WTC11 (cell line): ENCODE measurements around the gene TMEM266. TPM values are rescaled to one million over a fixed set of nuclear protein-coding genes. Genes with fewer than 3 reads are reported as not detected.

Experiments used
- ATAC-seq: fragments of 200-7000 bp; cut with Tn5 transposase; 2 replicates; pipeline ENCODE4 v1.10.0; 2021; ENCODE audit warnings: mild to moderate bottlenecking, moderate library complexity
- CTCF ChIA-PET: fragments of 300-600 bp; sonication (Branson Sonifier 250); formaldehyde crosslinking; loops from one replicate; lab custom pipeline; 2021; ENCODE audit warnings: antibody characterized with exemption; lab: Charles Lee
- POLR2A ChIA-PET: fragments of 350-600 bp; sonication (Branson Sonifier 250); formaldehyde crosslinking; loops from one replicate; lab custom pipeline; 2021; ENCODE audit warnings: antibody characterized with exemption; lab: Charles Lee
- DNase-seq: peaks from one replicate; pipeline ENCODE4 v3.0.0; 2021; ENCODE audit warnings: low spot score
- H3K27ac Mint-ChIP-seq: 2 replicates; pipeline ENCODE4 v1.8.0; 2021; ENCODE audit warnings: mixed read lengths
- H3K27me3 Mint-ChIP-seq: 2 replicates; pipeline ENCODE4 v1.8.0; 2021; ENCODE audit warnings: low read depth, mild to moderate bottlenecking, moderate library complexity, mixed read lengths
- H3K36me3 Mint-ChIP-seq: 2 replicates; pipeline ENCODE4 v1.8.0; 2021; ENCODE audit warnings: mixed read lengths
- H3K4me1 Mint-ChIP-seq: 2 replicates; pipeline ENCODE4 v1.8.0; 2022; ENCODE audit warnings: mixed read lengths
- H3K4me3 Mint-ChIP-seq: 2 replicates; pipeline ENCODE4 v1.8.0; 2021; ENCODE audit warnings: mild to moderate bottlenecking, moderate library complexity, mixed read lengths
- H3K9me3 Mint-ChIP-seq: 2 replicates; pipeline ENCODE4 v1.8.0; 2021; ENCODE audit warnings: mixed read lengths
- ARID4B ChIP-seq: sonication (generic); formaldehyde crosslinking; IDR thresholded peaks from 2 replicates; pipeline ENCODE4 v1.8.0; 2023; ENCODE audit warnings: missing genetic modification reagents, mild to moderate bottlenecking, borderline replicate concordance
- ATF2 ChIP-seq: sonication (generic); formaldehyde crosslinking; IDR thresholded peaks from 2 replicates; pipeline ENCODE4 v1.8.1; 2022; ENCODE audit warnings: low read depth, missing genetic modification reagents, borderline replicate concordance
- ATF3 ChIP-seq: sonication (generic); formaldehyde crosslinking; conservative IDR thresholded peaks from 2 replicates; pipeline ENCODE4 v1.8.1; 2022; ENCODE audit warnings: mild to moderate bottlenecking, missing genetic modification reagents
- CREM ChIP-seq: sonication (generic); formaldehyde crosslinking; IDR thresholded peaks from 2 replicates; pipeline ENCODE4 v1.8.1; 2022; ENCODE audit warnings: mild to moderate bottlenecking, missing genetic modification reagents, moderate library complexity
- EMX1 ChIP-seq: fragments of 250-450 bp; sonication (Bioruptor Pico); IDR thresholded peaks from 2 replicates; pipeline ENCODE4 v1.8.0; 2021; ENCODE audit warnings: mild to moderate bottlenecking
- ESRRA ChIP-seq: sonication (generic); formaldehyde crosslinking; IDR thresholded peaks from 2 replicates; pipeline ENCODE4 v1.8.1; 2022; ENCODE audit warnings: mild to moderate bottlenecking, missing genetic modification reagents, borderline replicate concordance
- FOXP4 ChIP-seq: sonication (generic); formaldehyde crosslinking; IDR thresholded peaks from 2 replicates; pipeline ENCODE4 v1.8.0; 2022; ENCODE audit warnings: mild to moderate bottlenecking, missing genetic modification reagents
- MYBL2 ChIP-seq: sonication (generic); formaldehyde crosslinking; IDR thresholded peaks from 2 replicates; pipeline ENCODE4 v1.8.1; 2023; ENCODE audit warnings: mild to moderate bottlenecking, moderate library complexity, missing genetic modification reagents
- NFATC4 ChIP-seq: fragments of 250-450 bp; sonication (Bioruptor Pico); IDR thresholded peaks from 2 replicates; pipeline ENCODE4 v1.9.0; 2021; ENCODE audit warnings: mild to moderate bottlenecking
- NFYB ChIP-seq: sonication (generic); formaldehyde crosslinking; conservative IDR thresholded peaks from 2 replicates; pipeline ENCODE4 v1.8.0; 2022; ENCODE audit warnings: low read depth, missing genetic modification reagents
- NR1H2 ChIP-seq: sonication (generic); formaldehyde crosslinking; IDR thresholded peaks from 2 replicates; pipeline ENCODE4 v1.9.0; 2021; ENCODE audit warnings: mild to moderate bottlenecking, moderate library complexity, missing genetic modification reagents
- NR3C1 ChIP-seq: sonication (generic); formaldehyde crosslinking; conservative IDR thresholded peaks from 2 replicates; pipeline ENCODE4 v1.8.1; 2023; ENCODE audit warnings: low read depth, mild to moderate bottlenecking, missing genetic modification reagents
- SOX15 ChIP-seq: fragments of 250-450 bp; sonication (Bioruptor Pico); IDR thresholded peaks from 2 replicates; pipeline ENCODE4 v1.9.0; 2021; ENCODE audit warnings: mild to moderate bottlenecking
- total RNA-seq: library from RNA; stranded (reverse); gene quantifications from 3 replicates; pipeline ENCODE4 v1.2.3, GENCODE V29; 2021
- TF ChIP-seq, protein P1 (sequence below): sonication (generic); formaldehyde crosslinking; IDR thresholded peaks from 2 replicates; pipeline ENCODE4 v1.8.1; 2023; ENCODE audit warnings: mild to moderate bottlenecking, missing genetic modification reagents, moderate library complexity

TMEM266 gene
- total RNA-seq, 1 experiment from 2014 or later = 8.6 TPM

DNA sequence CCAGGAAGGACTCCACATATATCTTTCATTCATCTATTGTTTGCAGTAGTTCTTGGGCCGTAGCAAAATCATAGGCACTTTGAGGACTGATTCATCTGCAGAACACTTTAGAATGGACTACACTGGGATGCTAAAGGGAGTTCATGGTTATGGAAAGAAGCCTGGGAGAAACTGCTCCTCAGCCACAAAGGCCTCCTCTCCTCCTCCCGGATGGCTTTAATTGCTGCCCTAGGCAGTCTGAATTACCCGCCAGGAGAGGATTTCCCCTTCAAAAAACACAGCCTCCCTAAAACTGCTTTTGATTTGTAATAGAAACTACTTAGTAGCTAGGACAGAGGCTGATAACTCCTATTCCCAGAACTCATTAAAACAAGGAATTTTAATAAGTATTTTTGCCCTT, 4.6 kb downstream of the TMEM266 start:
- H3K36me3 Mint-ChIP-seq = no peaks in the 10 kb centered on the region
- CTCF ChIA-PET = interaction anchor here (0.6 to 2.7 kb wide), 4 partner anchors 44 to 254 kb away, joined by 3 to 24 read pairs (median 3); no protein-coding TSS in a partner anchor
- no peak overlapping the region for H3K27ac Mint-ChIP-seq
- peaks cover 3% of the 10 kb centered on the region for H3K27me3 Mint-ChIP-seq
- peaks cover 51% of the 10 kb centered on the region for H3K4me1 Mint-ChIP-seq
- TF ChIP-seq NR3C1 (no peak), ESRRA (CRISPR knock-in tag) (no peak)
- peak; percentile 45 for ATAC-seq
- POLR2A ChIA-PET = interaction anchor here (1.8 kb wide), 1 partner anchor 75 kb away, joined by 4 read pairs; no protein-coding TSS in a partner anchor
- no peak for DNase-seq
- no peak overlapping the region for H3K4me3 Mint-ChIP-seq
- H3K9me3 Mint-ChIP-seq = no peaks in the 10 kb centered on the region

- Mint-ChIP-seq H3K36me3 (no peaks in the 10 kb centered on the region), H3K4me1 (peaks cover 51% of the 10 kb centered on the region), H3K4me3 (no peak overlapping the region; the same call in 1 of the 2 replicates), H3K27ac (no peak overlapping the region), H3K9me3 (no peaks in the 10 kb centered on the region), H3K27me3 (peaks cover 3% of the 10 kb centered on the region)
- ChIA-PET CTCF (interaction anchor here (1.2 to 2.7 kb wide), 5 partner anchors 43 to 136 kb away, joined by 3 to 24 read pairs (median 5); no protein-coding TSS in a partner anchor), POLR2A (interaction anchor here (1.8 kb wide), 1 partner anchor 74 kb away, joined by 4 read pairs; no protein-coding TSS in a partner anchor)
- no peak for DNase-seq
- TF ChIP-seq FOXP4 (CRISPR knock-in tag) (no peak), ATF2 (CRISPR knock-in tag) (no peak)
- ATAC-seq = peak; percentile 21
These were observed 5.5 kb downstream of the TMEM266 start for GRCh38 chr15:76065245-76065644.

DNA sequence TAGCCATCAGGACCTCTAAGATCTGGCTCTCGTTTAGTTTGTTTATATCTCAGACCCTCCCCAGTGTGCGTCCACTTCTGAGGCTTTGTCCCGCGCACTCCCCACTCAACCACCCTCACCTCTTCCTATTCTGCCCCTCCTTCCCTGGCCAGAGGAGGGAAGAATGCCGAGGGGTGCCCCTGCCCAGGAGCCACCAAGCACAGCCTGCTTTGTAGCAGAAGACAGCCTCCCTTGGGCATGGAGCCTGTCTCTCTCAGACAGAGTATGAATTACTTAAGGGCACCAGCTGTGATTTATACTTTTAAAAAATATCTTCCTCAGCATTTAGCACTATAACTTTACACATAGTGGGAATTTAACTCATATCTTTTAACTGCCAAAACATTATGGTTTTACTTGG, 6.0 kb downstream of the TMEM266 start:
- ChIA-PET CTCF (interaction anchor here (1.2 to 2.7 kb wide), 4 partner anchors 42 to 137 kb away, joined by 3 to 24 read pairs (median 6); no protein-coding TSS in a partner anchor), POLR2A (interaction anchor here (1.8 kb wide), 1 partner anchor 73 kb away, joined by 4 read pairs; no protein-coding TSS in a partner anchor)
- Mint-ChIP-seq H3K4me1 (peaks cover 48% of the 10 kb centered on the region), H3K4me3 (no peak overlapping the region), H3K27me3 (peaks cover 2% of the 10 kb centered on the region), H3K9me3 (no peaks in the 10 kb centered on the region), H3K27ac (no peak overlapping the region), H3K36me3 (no peaks in the 10 kb centered on the region)
- DNase-seq (no peak), ATAC-seq (no peak; the same call in 1 of the 2 replicates)
- no peak for TF ChIP-seq EMX1 (CRISPR knock-in tag)
- no peak for TF ChIP-seq NFATC4 (CRISPR knock-in tag)
- no peak for TF ChIP-seq NFYB (CRISPR knock-in tag)
- TF ChIP-seq, protein P1, sequence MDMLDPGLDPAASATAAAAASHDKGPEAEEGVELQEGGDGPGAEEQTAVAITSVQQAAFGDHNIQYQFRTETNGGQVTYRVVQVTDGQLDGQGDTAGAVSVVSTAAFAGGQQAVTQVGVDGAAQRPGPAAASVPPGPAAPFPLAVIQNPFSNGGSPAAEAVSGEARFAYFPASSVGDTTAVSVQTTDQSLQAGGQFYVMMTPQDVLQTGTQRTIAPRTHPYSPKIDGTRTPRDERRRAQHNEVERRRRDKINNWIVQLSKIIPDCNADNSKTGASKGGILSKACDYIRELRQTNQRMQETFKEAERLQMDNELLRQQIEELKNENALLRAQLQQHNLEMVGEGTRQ (CRISPR knock-in tag) = no peak
- no peak for TF ChIP-seq ARID4B (CRISPR knock-in tag)
- no peak for TF ChIP-seq CREM (CRISPR knock-in tag)
- no peak for TF ChIP-seq NR1H2 (CRISPR knock-in tag)
- no peak for TF ChIP-seq MYBL2 (CRISPR knock-in tag)
- no peak for TF ChIP-seq ATF3 (CRISPR knock-in tag)
- TF ChIP-seq SOX15 (CRISPR knock-in tag) = no peak
